Activated CD4-positive, alpha-beta T cell treated with anti-CD3 and anti-CD28 coated beads, Interleukin-2, amount 10 ng/mL, durations not matched to agents 24 days and 14 days (primary cell): ENCODE measurements around the gene RNASE11. TPM values are rescaled to one million over a fixed set of nuclear protein-coding genes. Genes with fewer than 3 reads are reported as not detected.
A peak's percentile ranks its signal among the peaks of the same experiment; 100 is the strongest.

Source experiments
- DNase-seq: peaks from one replicate; pipeline ENCODE4 v3.0.0; 2022
- H3K27ac Mint-ChIP-seq: one replicate; pipeline ENCODE4 v1.8.0; 2022; ENCODE audit warnings: mild to moderate bottlenecking, mixed read lengths
- H3K27me3 Mint-ChIP-seq: one replicate; pipeline ENCODE4 v1.8.0; 2022; ENCODE audit warnings: mixed read lengths
- H3K36me3 Mint-ChIP-seq: one replicate; pipeline ENCODE4 v1.8.0; 2022; ENCODE audit warnings: low read depth, mild to moderate bottlenecking, mixed read lengths
- H3K4me1 Mint-ChIP-seq: one replicate; pipeline ENCODE4 v1.8.0; 2021; ENCODE audit warnings: mixed read lengths
- H3K4me3 Mint-ChIP-seq: one replicate; pipeline ENCODE4 v1.8.0; 2022; ENCODE audit warnings: mild to moderate bottlenecking, moderate library complexity, mixed read lengths
- H3K9me3 Mint-ChIP-seq: one replicate; pipeline ENCODE4 v1.8.0; 2021; ENCODE audit warnings: mixed read lengths
- intact Hi-C: fragments of 100-400 bp; cut with micrococcal nuclease; formaldehyde crosslinking; loops from one replicate; pipeline ENCODE4 v1.15.1; 2023
- total RNA-seq: library from RNA; stranded (reverse); gene quantifications from 2 replicates; pipeline ENCODE4 v1.2.3, GENCODE V29; 2022

RNASE11 gene
- total RNA-seq, 1 donor from 2014 or later: not detected

- H3K36me3 Mint-ChIP-seq: no peaks in the 10 kb centered on the region
- no peak overlapping the region for H3K27ac Mint-ChIP-seq
- no peaks in the 10 kb centered on the region for H3K9me3 Mint-ChIP-seq
- H3K4me1 Mint-ChIP-seq: no peaks in the 10 kb centered on the region
- intact Hi-C loops: no loop called here
- H3K4me3 Mint-ChIP-seq: no peak overlapping the region
- DNase-seq: peak; percentile 17
- H3K27me3 Mint-ChIP-seq: peaks cover 7% of the 10 kb centered on the region
These were observed 31.1 kb downstream of the RNASE11 start for GRCh38 chr14:20556500-20557211.

GRCh38 chr14:20555845-20556244 lies 32.0 kb downstream of the RNASE11 start:
- intact Hi-C loops: no loop called here
- H3K4me1 Mint-ChIP-seq: no peaks in the 10 kb centered on the region
- no peak overlapping the region for H3K4me3 Mint-ChIP-seq
- H3K27me3 Mint-ChIP-seq: peaks cover 6% of the 10 kb centered on the region
- H3K27ac Mint-ChIP-seq: no peak overlapping the region
- peak; percentile 49 for DNase-seq
- H3K36me3 Mint-ChIP-seq: no peaks in the 10 kb centered on the region
- H3K9me3 Mint-ChIP-seq: no peaks in the 10 kb centered on the region

- Mint-ChIP-seq H3K4me3 (no peak overlapping the region), H3K9me3 (no peaks in the 10 kb centered on the region), H3K27me3 (peaks cover 6% of the 10 kb centered on the region), H3K27ac (no peak overlapping the region), H3K36me3 (no peaks in the 10 kb centered on the region), H3K4me1 (no peaks in the 10 kb centered on the region)
- intact Hi-C loops: no loop called here
- no peak for DNase-seq
These were observed 34.8 kb downstream of the RNASE11 start for GRCh38 chr14:20553024-20553423.

- Mint-ChIP-seq H3K27me3 (peaks cover 5% of the 10 kb centered on the region), H3K36me3 (no peaks in the 10 kb centered on the region), H3K4me3 (no peak overlapping the region), H3K27ac (no peak overlapping the region), H3K4me1 (no peaks in the 10 kb centered on the region), H3K9me3 (no peaks in the 10 kb centered on the region)
- intact Hi-C loops: no loop called here
- peak; percentile 32 for DNase-seq
These were observed 36.2 kb downstream of the RNASE11 start for GRCh38 chr14:20551606-20552005.

- no peaks in the 10 kb centered on the region for H3K4me1 Mint-ChIP-seq
- intact Hi-C loops: no loop called here
- H3K27me3 Mint-ChIP-seq: peaks cover 3% of the 10 kb centered on the region
- no peaks in the 10 kb centered on the region for H3K36me3 Mint-ChIP-seq
- no peaks in the 10 kb centered on the region for H3K9me3 Mint-ChIP-seq
- no peak overlapping the region for H3K4me3 Mint-ChIP-seq
- peak; percentile 10 for DNase-seq
- H3K27ac Mint-ChIP-seq: no peak overlapping the region
These were observed 36.9 kb downstream of the RNASE11 start for GRCh38 chr14:20550926-20551325.

GRCh38 chr14:20548414-20549158 lies 39.2 kb downstream of the RNASE11 start:
- no peak overlapping the region for H3K27ac Mint-ChIP-seq
- peak; percentile 37 for DNase-seq
- peaks cover 22% of the 10 kb centered on the region for H3K27me3 Mint-ChIP-seq
- H3K4me3 Mint-ChIP-seq: no peak overlapping the region
- no peaks in the 10 kb centered on the region for H3K36me3 Mint-ChIP-seq
- H3K4me1 Mint-ChIP-seq: no peaks in the 10 kb centered on the region
- intact Hi-C loops: no loop called here
- H3K9me3 Mint-ChIP-seq: no peaks in the 10 kb centered on the region

- intact Hi-C loops: no loop called here
- peaks cover 3% of the 10 kb centered on the region for H3K9me3 Mint-ChIP-seq
- no peak overlapping the region for H3K27ac Mint-ChIP-seq
- peaks cover 30% of the 10 kb centered on the region for H3K27me3 Mint-ChIP-seq
- DNase-seq: peak; percentile 27
- no peaks in the 10 kb centered on the region for H3K36me3 Mint-ChIP-seq
- no peak overlapping the region for H3K4me3 Mint-ChIP-seq
- H3K4me1 Mint-ChIP-seq: no peaks in the 10 kb centered on the region
These were observed 40.9 kb downstream of the RNASE11 start for GRCh38 chr14:20546877-20547276.

GRCh38 chr14:20539906-20540305 lies 47.9 kb downstream of the RNASE11 start:
- intact Hi-C loops: no loop called here
- Mint-ChIP-seq H3K27me3 (peaks cover 33% of the 10 kb centered on the region), H3K36me3 (no peaks in the 10 kb centered on the region), H3K4me3 (no peak overlapping the region), H3K4me1 (no peaks in the 10 kb centered on the region), H3K9me3 (peaks cover 3% of the 10 kb centered on the region), H3K27ac (no peak overlapping the region)
- no peak for DNase-seq

Other genes with a start within 250 kb of the RNASE11 start
- 32.0 and 33.1 TPM in 2 replicates for gene PARP2, start 244.4 kb downstream of the RNASE11 start, total RNA-seq
- gene TEP1, start 174.5 kb downstream of the RNASE11 start, total RNA-seq: 34.6 and 35.8 TPM in 2 replicates
- gene KLHL33, start 151.8 kb downstream of the RNASE11 start, total RNA-seq: 0.09 TPM in 1 of 2 replicates, not detected in the other
- 69.8 and 76.9 TPM in 2 replicates for gene OSGEP, start 133.2 kb downstream of the RNASE11 start, total RNA-seq
- gene APEX1, start 132.8 kb downstream of the RNASE11 start, total RNA-seq: 239 and 242 TPM in 2 replicates
- gene PIP4P1, start 126.6 kb downstream of the RNASE11 start, total RNA-seq: 29.5 and 30.7 TPM in 2 replicates
- 155 and 158 TPM in 2 replicates for gene PNP, start 118.6 kb downstream of the RNASE11 start, total RNA-seq
- 0.47 and 0.50 TPM in 2 replicates for gene RNASE10, start 82.5 kb downstream of the RNASE11 start, total RNA-seq
- not detected in 2 replicates for gene RNASE9, start 27.0 kb downstream of the RNASE11 start, total RNA-seq
- gene RNASE12, start 3.4 kb upstream of the RNASE11 start, total RNA-seq: not detected in 2 replicates
- not detected in 2 replicates for gene OR6S1, start 53.7 kb upstream of the RNASE11 start, total RNA-seq
- 0.24 and 0.26 TPM in 2 replicates for gene RNASE4, start 96.6 kb upstream of the RNASE11 start, total RNA-seq
- gene ANG, start 100.8 kb upstream of the RNASE11 start, total RNA-seq: not detected in 2 replicates
- not detected in 2 replicates for gene EDDM3A, start 157.9 kb upstream of the RNASE11 start, total RNA-seq
- gene EDDM3B, start 180.4 kb upstream of the RNASE11 start, total RNA-seq: not detected in 2 replicates
- 0.50 and 0.51 TPM in 2 replicates for gene RNASE6, start 193.3 kb upstream of the RNASE11 start, total RNA-seq
- not detected in 2 replicates for gene RNASE1, start 214.8 kb upstream of the RNASE11 start, total RNA-seq